Endothelial cell of umbilical vein (primary cell): ENCODE results near the gene SLC35B2. TPM values are rescaled to one million over a fixed set of nuclear protein-coding genes. Genes with fewer than 3 reads are reported as not detected.

Experiments
- BruUV-seq: library from RNA; stranded (reverse); fragments of 400-500 nt; replicated peaks from 2 replicates; lab custom pipeline; 2021; lab: Mats Ljungman, UMichigan
- CTCF ChIA-PET: fragments of 300-600, 350-600 bp; sonication (Branson Sonifier 250); formaldehyde crosslinking; loops from one replicate; lab custom pipeline; 2021; ENCODE audit warnings: antibody characterized with exemption, inconsistent platforms; lab: Charles Lee
- POLR2A ChIA-PET: fragments of 300-600, 350-600 bp; sonication (Branson Sonifier 250); formaldehyde crosslinking; loops from one replicate; lab custom pipeline; 2021; ENCODE audit warnings: antibody characterized with exemption, inconsistent platforms; lab: Charles Lee
- DNase-seq: peaks from one replicate; pipeline ENCODE4 v3.0.0-alpha.2; 2011; ENCODE audit warnings: low read depth, low spot score
- FAIRE-seq: peaks from 2 replicates; lab custom pipeline; 2011; peaks lifted over from hg19 to GRCh38; lab: Jason Lieb, UNC
- H2AFZ ChIP-seq: 2 replicates; pipeline ENCODE4 v1.6.0; 2012; ENCODE audit warnings: low read depth, low read length, control low read depth, inconsistent platforms
- H3K27ac ChIP-seq: 2 replicates; pipeline ENCODE4 v1.5.1; 2011; ENCODE audit warnings: low read depth, mild to moderate bottlenecking, control low read depth, low read length, moderate library complexity; ENCODE audit not compliant: insufficient read depth
- H3K27me3 ChIP-seq, 2 experiments: 2 replicates each; pipeline versions ENCODE4 v1.6.0 to v1.6.1; 2011; ENCODE audit warnings: low read length in 2 of 2, mixed read lengths in 1 of 2; ENCODE audit not compliant: control insufficient read depth in 2 of 2, insufficient read depth in 2 of 2
- H3K36me3 ChIP-seq, 2 experiments: 2 replicates in 1 of 2; 3 replicates in 1 of 2; pipeline ENCODE4 v1.5.1; 2011; ENCODE audit warnings: low read length in 2 of 2, mild to moderate bottlenecking in 1 of 2, moderate library complexity in 1 of 2; ENCODE audit not compliant: control insufficient read depth in 2 of 2, insufficient read depth in 2 of 2; ENCODE audit errors: extremely low read depth in 1 of 2
- H3K4me1 ChIP-seq: 3 replicates; pipeline ENCODE4 v1.5.1; 2011; ENCODE audit warnings: mild to moderate bottlenecking, low read length; ENCODE audit not compliant: control insufficient read depth, insufficient read depth; ENCODE audit errors: extremely low read depth
- H3K4me2 ChIP-seq: 2 replicates; pipeline ENCODE4 v1.6.1; 2011; ENCODE audit warnings: low read length, control low read depth, mixed read lengths; ENCODE audit not compliant: insufficient read depth
- H3K4me3 ChIP-seq, 3 experiments: fragments of 200-600 bp in 1 of 3; sonication (generic), shearing (Covaris generic) in 1 of 3; replicated peaks in 1 of 3; 2 replicates each; pipeline ENCODE4 v1.5.1; 2011 to 2016; ENCODE audit warnings: control low read depth in 3 of 3, low read length in 3 of 3, mild to moderate bottlenecking in 2 of 3, inconsistent platforms in 1 of 3, low read depth in 1 of 3, moderate library complexity in 1 of 3; ENCODE audit not compliant: insufficient read depth in 1 of 3
- H3K79me2 ChIP-seq: 2 replicates; pipeline ENCODE4 v1.6.0; 2012; ENCODE audit warnings: low read length, inconsistent platforms; ENCODE audit not compliant: control insufficient read depth, insufficient read depth
- H3K9ac ChIP-seq: replicated peaks from 2 replicates; pipeline ENCODE3; 2011; ENCODE audit warnings: low read length, control low read depth; ENCODE audit not compliant: insufficient read depth; ENCODE audit errors: extremely low read depth
- H3K9me1 ChIP-seq: replicated peaks from 3 replicates; pipeline ENCODE4 v1.6.0; 2011; ENCODE audit warnings: mild to moderate bottlenecking, low read length; ENCODE audit not compliant: control insufficient read depth, insufficient read depth; ENCODE audit errors: extremely low read depth
- H3K9me3 ChIP-seq: replicated peaks from 2 replicates; pipeline ENCODE4 v1.5.1; 2012; ENCODE audit warnings: low read length, inconsistent platforms; ENCODE audit not compliant: control insufficient read depth, insufficient read depth
- H4K20me1 ChIP-seq: replicated peaks from 2 replicates; pipeline ENCODE3; 2011; ENCODE audit warnings: mild to moderate bottlenecking, low read length; ENCODE audit not compliant: control insufficient read depth, insufficient read depth; ENCODE audit errors: extremely low read depth
- EZH2 ChIP-seq: IDR thresholded peaks from 2 replicates; pipeline ENCODE4 v1.6.1; 2012; ENCODE audit warnings: borderline replicate concordance, low read depth, mild to moderate bottlenecking, moderate library complexity, low read length, inconsistent platforms; ENCODE audit not compliant: severe bottlenecking
- FOS ChIP-seq: IDR thresholded peaks from 2 replicates; pipeline ENCODE4 v1.6.1; 2011; ENCODE audit warnings: mild to moderate bottlenecking, low read length, moderate library complexity, borderline replicate concordance; ENCODE audit not compliant: insufficient read depth
- GATA2 ChIP-seq: IDR thresholded peaks from 2 replicates; pipeline ENCODE4 v1.7.0; 2011; ENCODE audit warnings: low read depth, mild to moderate bottlenecking, moderate library complexity, mixed read lengths, low read length; ENCODE audit not compliant: insufficient read length, insufficient read depth
- JUN ChIP-seq: IDR thresholded peaks from 2 replicates; pipeline ENCODE4 v1.6.1; 2011; ENCODE audit warnings: borderline replicate concordance, low read depth; ENCODE audit not compliant: insufficient read length, insufficient read depth
- MYC ChIP-seq: IDR thresholded peaks from one replicate; pipeline ENCODE4 v1.6.1; 2011; ENCODE audit warnings: mild to moderate bottlenecking, low read depth, low read length
- POLR2A ChIP-seq: IDR thresholded peaks from 2 replicates; pipeline ENCODE4 v1.6.1; 2012; ENCODE audit warnings: low read depth, mild to moderate bottlenecking, control low read depth, low read length
- POLR2AphosphoS5 ChIP-seq: IDR thresholded peaks from 2 replicates; pipeline ENCODE4 v1.6.1; 2012; ENCODE audit warnings: low read depth, mild to moderate bottlenecking, control low read depth, low read length, moderate library complexity; ENCODE audit not compliant: insufficient read depth
- dilution Hi-C: fragments of 300-500 bp; cut with MboI; formaldehyde crosslinking; loops from one replicate; pipeline ENCODE4 v1.15.0; 2019; ENCODE audit warnings: low sequenced_read_pairs; ENCODE audit not compliant: extremely low pct_ligation_motif_present
- intact Hi-C: fragments of 100-400 bp; cut with micrococcal nuclease; formaldehyde crosslinking; loops from one replicate; pipeline ENCODE4 v1.10.0; 2022
- polyA plus RNA-seq, 4 experiments: library from polyadenylated mRNA; depleted of rRNA in 3 of 4; stranded (reverse) in 3 of 4; unstranded in 1 of 4; fragments of >200 nt; gene quantifications; 2 replicates each; pipeline versions ENCODE4 v1.2.1 to v1.2.3, GENCODE V29; 2011 to 2012; ENCODE audit warnings: missing spikeins in 1 of 4
- total RNA-seq: library from RNA; stranded (reverse); gene quantifications from 2 replicates; pipeline ENCODE4 v1.2.3, GENCODE V29; 2021
- TF ChIP-seq, protein P1 (sequence below): IDR thresholded peaks from 2 replicates; pipeline ENCODE4 v1.6.1; 2011; ENCODE audit not compliant: insufficient read depth, insufficient read length
- TF ChIP-seq, protein P2 (sequence below), 2 donors: IDR thresholded peaks; 1 replicate in 1 of 2; 2 replicates in 1 of 2; pipeline ENCODE4 v1.5.1; 2011; ENCODE audit warnings: low read length in 2 of 2, mild to moderate bottlenecking in 2 of 2, moderate library complexity in 2 of 2, control low read depth in 1 of 2, inconsistent platforms in 1 of 2, low read depth in 1 of 2; ENCODE audit not compliant: insufficient read depth in 1 of 2; ENCODE audit errors: extremely low read depth in 1 of 2

The SLC35B2 gene
- total and polyA plus RNA-seq, 2 donors (not counting 3 experiments of a cell fraction or from before 2014, with no cell fraction given), result 53.4 to 112 TPM

DNA sequence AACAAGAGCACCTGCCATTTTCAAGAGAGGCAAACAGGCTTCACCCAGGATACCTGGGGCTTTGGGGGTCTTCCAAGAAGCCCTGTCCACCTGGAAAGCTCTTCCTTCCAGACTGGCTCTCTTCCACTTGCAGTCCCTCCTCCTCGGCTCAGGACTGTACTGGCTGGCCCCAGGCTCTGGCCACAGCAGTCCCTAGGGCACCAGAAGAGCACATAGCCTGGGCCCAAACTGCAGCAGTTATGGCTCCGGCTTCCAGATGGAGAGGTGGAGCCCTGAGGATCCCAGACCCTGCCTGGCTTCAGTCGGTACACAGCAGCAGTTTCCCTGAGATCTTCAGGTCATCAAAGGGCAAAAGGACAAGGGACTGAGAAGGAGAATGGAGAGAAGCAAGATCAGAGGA, 1.6 kb upstream of the SLC35B2 start:
- Histone ChIP-seq H3K27me3 (no peaks in the 10 kb centered on the region), H3K4me3 (no peak overlapping the region), H3K79me2 (peaks cover 36% of the 10 kb centered on the region), H3K4me1 (peaks cover 32% of the 10 kb centered on the region), H4K20me1 (no peaks in the 10 kb centered on the region), H2AFZ (no peak overlapping the region), H3K36me3 (peaks cover 10 to 36% of the 10 kb centered on the region in 2 experiments), H3K4me2 (no peak overlapping the region), H3K9ac (no peak overlapping the region), H3K9me1 (no peaks in the 10 kb centered on the region), H3K27ac (no peak overlapping the region), H3K9me3 (no peaks in the 10 kb centered on the region)
- dilution Hi-C loops, result no loop called here
- DNase-seq (no peak), FAIRE-seq (no peak)
- ChIA-PET POLR2A (no interaction called here), CTCF (no interaction called here)
- intact Hi-C loops, result no loop called here
- TF ChIP-seq MYC, result no peak
- TF ChIP-seq, protein P1, sequence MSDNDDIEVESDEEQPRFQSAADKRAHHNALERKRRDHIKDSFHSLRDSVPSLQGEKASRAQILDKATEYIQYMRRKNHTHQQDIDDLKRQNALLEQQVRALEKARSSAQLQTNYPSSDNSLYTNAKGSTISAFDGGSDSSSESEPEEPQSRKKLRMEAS, result no peak
- no peak for TF ChIP-seq JUN
- no peak for TF ChIP-seq GATA2
- TF ChIP-seq, protein P2, sequence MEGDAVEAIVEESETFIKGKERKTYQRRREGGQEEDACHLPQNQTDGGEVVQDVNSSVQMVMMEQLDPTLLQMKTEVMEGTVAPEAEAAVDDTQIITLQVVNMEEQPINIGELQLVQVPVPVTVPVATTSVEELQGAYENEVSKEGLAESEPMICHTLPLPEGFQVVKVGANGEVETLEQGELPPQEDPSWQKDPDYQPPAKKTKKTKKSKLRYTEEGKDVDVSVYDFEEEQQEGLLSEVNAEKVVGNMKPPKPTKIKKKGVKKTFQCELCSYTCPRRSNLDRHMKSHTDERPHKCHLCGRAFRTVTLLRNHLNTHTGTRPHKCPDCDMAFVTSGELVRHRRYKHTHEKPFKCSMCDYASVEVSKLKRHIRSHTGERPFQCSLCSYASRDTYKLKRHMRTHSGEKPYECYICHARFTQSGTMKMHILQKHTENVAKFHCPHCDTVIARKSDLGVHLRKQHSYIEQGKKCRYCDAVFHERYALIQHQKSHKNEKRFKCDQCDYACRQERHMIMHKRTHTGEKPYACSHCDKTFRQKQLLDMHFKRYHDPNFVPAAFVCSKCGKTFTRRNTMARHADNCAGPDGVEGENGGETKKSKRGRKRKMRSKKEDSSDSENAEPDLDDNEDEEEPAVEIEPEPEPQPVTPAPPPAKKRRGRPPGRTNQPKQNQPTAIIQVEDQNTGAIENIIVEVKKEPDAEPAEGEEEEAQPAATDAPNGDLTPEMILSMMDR (IDR thresholded peaks at IDR 0.05; ENCODE audit: extremely low read depth in 1 of 2, insufficient read depth in 1 of 2, low read depth in 1 of 2, low read length in 2 of 2), result no peak
- TF ChIP-seq EZH2, result no peak
- TF ChIP-seq FOS, result no peak
- TF ChIP-seq POLR2AphosphoS5, result no peak
- no peak for TF ChIP-seq POLR2A
- BruUV-seq, result no TSS peak
